ENCODE measurements around the gene MGMT. TPM values are rescaled to one million over a fixed set of nuclear protein-coding genes. Genes with fewer than 3 reads are reported as not detected.

MGMT gene
- total and polyA plus RNA-seq, 2 experiments from 2014 or later: 19.3 to 21.9 TPM

- TF ChIP-seq, protein P1, sequence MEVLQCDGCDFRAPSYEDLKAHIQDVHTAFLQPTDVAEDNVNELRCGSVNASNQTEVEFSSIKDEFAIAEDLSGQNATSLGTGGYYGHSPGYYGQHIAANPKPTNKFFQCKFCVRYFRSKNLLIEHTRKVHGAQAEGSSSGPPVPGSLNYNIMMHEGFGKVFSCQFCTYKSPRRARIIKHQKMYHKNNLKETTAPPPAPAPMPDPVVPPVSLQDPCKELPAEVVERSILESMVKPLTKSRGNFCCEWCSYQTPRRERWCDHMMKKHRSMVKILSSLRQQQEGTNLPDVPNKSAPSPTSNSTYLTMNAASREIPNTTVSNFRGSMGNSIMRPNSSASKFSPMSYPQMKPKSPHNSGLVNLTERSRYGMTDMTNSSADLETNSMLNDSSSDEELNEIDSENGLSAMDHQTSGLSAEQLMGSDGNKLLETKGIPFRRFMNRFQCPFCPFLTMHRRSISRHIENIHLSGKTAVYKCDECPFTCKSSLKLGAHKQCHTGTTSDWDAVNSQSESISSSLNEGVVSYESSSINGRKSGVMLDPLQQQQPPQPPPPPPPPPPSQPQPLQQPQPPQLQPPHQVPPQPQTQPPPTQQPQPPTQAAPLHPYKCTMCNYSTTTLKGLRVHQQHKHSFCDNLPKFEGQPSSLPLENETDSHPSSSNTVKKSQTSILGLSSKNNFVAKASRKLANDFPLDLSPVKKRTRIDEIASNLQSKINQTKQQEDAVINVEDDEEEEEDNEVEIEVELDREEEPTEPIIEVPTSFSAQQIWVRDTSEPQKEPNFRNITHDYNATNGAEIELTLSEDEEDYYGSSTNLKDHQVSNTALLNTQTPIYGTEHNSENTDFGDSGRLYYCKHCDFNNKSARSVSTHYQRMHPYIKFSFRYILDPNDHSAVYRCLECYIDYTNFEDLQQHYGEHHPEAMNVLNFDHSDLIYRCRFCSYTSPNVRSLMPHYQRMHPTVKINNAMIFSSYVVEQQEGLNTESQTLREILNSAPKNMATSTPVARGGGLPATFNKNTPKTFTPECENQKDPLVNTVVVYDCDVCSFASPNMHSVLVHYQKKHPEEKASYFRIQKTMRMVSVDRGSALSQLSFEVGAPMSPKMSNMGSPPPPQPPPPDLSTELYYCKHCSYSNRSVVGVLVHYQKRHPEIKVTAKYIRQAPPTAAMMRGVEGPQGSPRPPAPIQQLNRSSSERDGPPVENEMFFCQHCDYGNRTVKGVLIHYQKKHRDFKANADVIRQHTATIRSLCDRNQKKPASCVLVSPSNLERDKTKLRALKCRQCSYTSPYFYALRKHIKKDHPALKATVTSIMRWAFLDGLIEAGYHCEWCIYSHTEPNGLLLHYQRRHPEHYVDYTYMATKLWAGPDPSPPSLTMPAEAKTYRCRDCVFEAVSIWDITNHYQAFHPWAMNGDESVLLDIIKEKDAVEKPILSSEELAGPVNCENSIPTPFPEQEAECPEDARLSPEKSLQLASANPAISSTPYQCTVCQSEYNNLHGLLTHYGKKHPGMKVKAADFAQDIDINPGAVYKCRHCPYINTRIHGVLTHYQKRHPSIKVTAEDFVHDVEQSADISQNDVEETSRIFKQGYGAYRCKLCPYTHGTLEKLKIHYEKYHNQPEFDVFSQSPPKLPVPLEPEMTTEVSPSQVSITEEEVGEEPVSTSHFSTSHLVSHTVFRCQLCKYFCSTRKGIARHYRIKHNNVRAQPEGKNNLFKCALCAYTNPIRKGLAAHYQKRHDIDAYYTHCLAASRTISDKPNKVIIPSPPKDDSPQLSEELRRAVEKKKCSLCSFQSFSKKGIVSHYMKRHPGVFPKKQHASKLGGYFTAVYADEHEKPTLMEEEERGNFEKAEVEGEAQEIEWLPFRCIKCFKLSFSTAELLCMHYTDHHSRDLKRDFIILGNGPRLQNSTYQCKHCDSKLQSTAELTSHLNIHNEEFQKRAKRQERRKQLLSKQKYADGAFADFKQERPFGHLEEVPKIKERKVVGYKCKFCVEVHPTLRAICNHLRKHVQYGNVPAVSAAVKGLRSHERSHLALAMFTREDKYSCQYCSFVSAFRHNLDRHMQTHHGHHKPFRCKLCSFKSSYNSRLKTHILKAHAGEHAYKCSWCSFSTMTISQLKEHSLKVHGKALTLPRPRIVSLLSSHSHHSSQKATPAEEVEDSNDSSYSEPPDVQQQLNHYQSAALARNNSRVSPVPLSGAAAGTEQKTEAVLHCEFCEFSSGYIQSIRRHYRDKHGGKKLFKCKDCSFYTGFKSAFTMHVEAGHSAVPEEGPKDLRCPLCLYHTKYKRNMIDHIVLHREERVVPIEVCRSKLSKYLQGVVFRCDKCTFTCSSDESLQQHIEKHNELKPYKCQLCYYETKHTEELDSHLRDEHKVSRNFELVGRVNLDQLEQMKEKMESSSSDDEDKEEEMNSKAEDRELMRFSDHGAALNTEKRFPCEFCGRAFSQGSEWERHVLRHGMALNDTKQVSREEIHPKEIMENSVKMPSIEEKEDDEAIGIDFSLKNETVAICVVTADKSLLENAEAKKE (CRISPR knock-in tag; IDR thresholded peaks at IDR 0.05): no peak
- TF ChIP-seq ZNF114 (CRISPR knock-in tag; IDR thresholded peaks at IDR 0.05): no peak
- no peak for TF ChIP-seq ETS1 (IDR thresholded peaks at IDR 0.05)
These were observed 291.4 kb downstream of the MGMT start (continued) for GRCh38 chr10:129758207-129759021.

GRCh38 chr10:129759214-129760002, 292.4 kb downstream of the MGMT start:
- no peaks in the 10 kb centered on the region for H3K36me3 ChIP-seq (ENCODE audit: insufficient read depth)
- no peaks in the 10 kb centered on the region for H3K79me2 ChIP-seq (replicated peaks; ENCODE audit: insufficient read depth)
- no peak overlapping the region for H3K4me3 ChIP-seq
- no peak overlapping the region for H2AFZ ChIP-seq
- H3K4me1 ChIP-seq (ENCODE audit: insufficient read depth): no peaks in the 10 kb centered on the region
- ATAC-seq: no peak
- no peak for DNase-seq (ENCODE audit: low spot score)
- no peak overlapping the region for H3K27ac Mint-ChIP-seq
- H3K27me3 ChIP-seq (ENCODE audit: insufficient read depth): no peaks in the 10 kb centered on the region
- 0 out of 2 replicates have a peak, but pooled peaks cover 4% of the 10 kb centered on the region for H3K9me2 ChIP-seq (ENCODE audit: insufficient read depth)
- no peak overlapping the region for H3K27ac ChIP-seq (ENCODE audit: low read depth)
- H3K36me3 Mint-ChIP-seq (ENCODE audit: low read depth): peaks cover 2% of the 10 kb centered on the region; the same call in 2 of the 3 replicates
- H3K9me3 Mint-ChIP-seq: peaks cover 12% of the 10 kb centered on the region
- no peaks in the 10 kb centered on the region for H4K20me1 ChIP-seq (replicated peaks; ENCODE audit: insufficient read depth)
- H3K4me3 Mint-ChIP-seq: no peak overlapping the region
- H3F3A ChIP-seq (replicated peaks; ENCODE audit: low read depth): no peaks in the 10 kb centered on the region
- H3K27me3 Mint-ChIP-seq (ENCODE audit: insufficient read depth, low read depth, poor library complexity): no peaks in the 10 kb centered on the region
- peaks cover 10% of the 10 kb centered on the region for H3K4me1 Mint-ChIP-seq
- no peak overlapping the region for H3K4me2 ChIP-seq
- TF ChIP-seq POLR2AphosphoS5 (IDR thresholded peaks at IDR 0.05; ENCODE audit: low read depth) (no peak), ZNF331 (CRISPR knock-in tag; IDR thresholded peaks at IDR 0.05; ENCODE audit: low read depth) (no peak), ZNF114 (CRISPR knock-in tag; IDR thresholded peaks at IDR 0.05) (no peak), NANOG (IDR thresholded peaks at IDR 0.05; ENCODE audit: borderline replicate concordance) (no peak), ETS1 (IDR thresholded peaks at IDR 0.05) (no peak)
- TF ChIP-seq, protein P2, sequence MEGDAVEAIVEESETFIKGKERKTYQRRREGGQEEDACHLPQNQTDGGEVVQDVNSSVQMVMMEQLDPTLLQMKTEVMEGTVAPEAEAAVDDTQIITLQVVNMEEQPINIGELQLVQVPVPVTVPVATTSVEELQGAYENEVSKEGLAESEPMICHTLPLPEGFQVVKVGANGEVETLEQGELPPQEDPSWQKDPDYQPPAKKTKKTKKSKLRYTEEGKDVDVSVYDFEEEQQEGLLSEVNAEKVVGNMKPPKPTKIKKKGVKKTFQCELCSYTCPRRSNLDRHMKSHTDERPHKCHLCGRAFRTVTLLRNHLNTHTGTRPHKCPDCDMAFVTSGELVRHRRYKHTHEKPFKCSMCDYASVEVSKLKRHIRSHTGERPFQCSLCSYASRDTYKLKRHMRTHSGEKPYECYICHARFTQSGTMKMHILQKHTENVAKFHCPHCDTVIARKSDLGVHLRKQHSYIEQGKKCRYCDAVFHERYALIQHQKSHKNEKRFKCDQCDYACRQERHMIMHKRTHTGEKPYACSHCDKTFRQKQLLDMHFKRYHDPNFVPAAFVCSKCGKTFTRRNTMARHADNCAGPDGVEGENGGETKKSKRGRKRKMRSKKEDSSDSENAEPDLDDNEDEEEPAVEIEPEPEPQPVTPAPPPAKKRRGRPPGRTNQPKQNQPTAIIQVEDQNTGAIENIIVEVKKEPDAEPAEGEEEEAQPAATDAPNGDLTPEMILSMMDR (conservative IDR thresholded peaks at IDR 0.05; ENCODE audit: low read depth in 2 of 2): no peak
